ENCODE data around the gene RRBP1. TPM values are rescaled to one million over a fixed set of nuclear protein-coding genes. Genes with fewer than 3 reads are reported as not detected.

Gene RRBP1
- total RNA-seq, 6 experiments from 2014 or later, result 273 to 331 (median 317) TPM

GRCh38 chr20:17612287-17612991, 69.6 kb downstream of the RRBP1 start:
- H3K27ac Mint-ChIP-seq, result peak overlapping the region; percentile 96

DNA sequence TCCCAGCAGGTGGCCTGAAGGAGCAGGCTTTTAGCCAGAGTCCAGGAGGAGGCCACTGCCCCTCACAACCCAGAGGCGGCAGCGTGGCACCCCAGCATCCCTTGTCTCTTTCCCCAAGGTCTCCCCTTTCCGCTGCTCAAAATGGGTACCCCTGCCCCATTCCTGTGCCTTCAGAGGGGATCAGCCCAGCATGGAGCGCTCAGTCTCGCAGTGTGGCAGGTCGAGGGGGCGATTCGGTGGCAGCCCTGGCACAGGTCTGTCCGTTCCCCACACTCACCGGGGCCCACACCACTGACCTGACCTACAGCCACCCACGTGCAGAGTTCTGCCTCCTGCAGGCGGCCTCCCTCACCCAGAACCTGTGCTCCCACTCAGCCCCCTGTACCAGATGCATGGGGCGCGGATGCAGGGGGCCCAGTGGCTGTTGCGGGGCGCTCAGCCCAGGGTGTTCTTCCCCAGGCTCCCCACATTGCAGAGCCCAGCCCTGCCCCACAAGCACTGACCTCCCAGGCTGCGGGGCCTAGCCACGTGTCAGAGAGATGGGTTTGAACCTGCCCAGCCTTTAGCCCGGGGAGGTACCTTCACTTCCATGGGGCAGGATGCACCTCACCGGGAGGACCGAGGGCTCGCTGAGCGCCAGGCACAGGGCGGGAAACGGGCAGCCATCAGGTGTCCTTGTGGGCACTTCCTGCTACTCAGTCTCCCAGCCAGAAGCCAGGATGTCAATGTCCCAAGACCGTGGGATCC, 70.3 kb downstream of the RRBP1 start:
- Mint-ChIP-seq H3K36me3 (ENCODE audit: low read depth) (peaks cover 7% of the 10 kb centered on the region), H3K4me3 (peak overlapping the region; percentile 17; the same call in 1 of the 2 replicates), H3K4me1 (ENCODE audit: low read depth) (peaks cover 10% of the 10 kb centered on the region), H3K9me3 (peaks cover 10% of the 10 kb centered on the region; the same call in 1 of the 2 replicates), H3K27me3 (ENCODE audit: insufficient read depth) (peaks cover 67% of the 10 kb centered on the region), H3K27ac (peak overlapping the region; percentile 96)
- DNase-seq, result peak; percentile 58
- TF ChIP-seq, protein P1, sequence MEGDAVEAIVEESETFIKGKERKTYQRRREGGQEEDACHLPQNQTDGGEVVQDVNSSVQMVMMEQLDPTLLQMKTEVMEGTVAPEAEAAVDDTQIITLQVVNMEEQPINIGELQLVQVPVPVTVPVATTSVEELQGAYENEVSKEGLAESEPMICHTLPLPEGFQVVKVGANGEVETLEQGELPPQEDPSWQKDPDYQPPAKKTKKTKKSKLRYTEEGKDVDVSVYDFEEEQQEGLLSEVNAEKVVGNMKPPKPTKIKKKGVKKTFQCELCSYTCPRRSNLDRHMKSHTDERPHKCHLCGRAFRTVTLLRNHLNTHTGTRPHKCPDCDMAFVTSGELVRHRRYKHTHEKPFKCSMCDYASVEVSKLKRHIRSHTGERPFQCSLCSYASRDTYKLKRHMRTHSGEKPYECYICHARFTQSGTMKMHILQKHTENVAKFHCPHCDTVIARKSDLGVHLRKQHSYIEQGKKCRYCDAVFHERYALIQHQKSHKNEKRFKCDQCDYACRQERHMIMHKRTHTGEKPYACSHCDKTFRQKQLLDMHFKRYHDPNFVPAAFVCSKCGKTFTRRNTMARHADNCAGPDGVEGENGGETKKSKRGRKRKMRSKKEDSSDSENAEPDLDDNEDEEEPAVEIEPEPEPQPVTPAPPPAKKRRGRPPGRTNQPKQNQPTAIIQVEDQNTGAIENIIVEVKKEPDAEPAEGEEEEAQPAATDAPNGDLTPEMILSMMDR (IDR thresholded peaks at IDR 0.05), result peak; percentile 72

More at GRCh38 chr20:17612287-17612991, 69.6 kb downstream of the RRBP1 start:
- peaks cover 7% of the 10 kb centered on the region for H3K36me3 Mint-ChIP-seq (ENCODE audit: low read depth)
- H3K27me3 Mint-ChIP-seq (ENCODE audit: insufficient read depth), result peaks cover 67% of the 10 kb centered on the region
- H3K4me1 Mint-ChIP-seq (ENCODE audit: low read depth), result peaks cover 10% of the 10 kb centered on the region
- TF ChIP-seq, protein P1 (IDR thresholded peaks at IDR 0.05), result no peak
- peaks cover 10% of the 10 kb centered on the region; the same call in 1 of the 2 replicates for H3K9me3 Mint-ChIP-seq
- peak; percentile 59 for DNase-seq
- H3K4me3 Mint-ChIP-seq, result peak overlapping the region; percentile 60; the same call in 1 of the 2 replicates

DNA sequence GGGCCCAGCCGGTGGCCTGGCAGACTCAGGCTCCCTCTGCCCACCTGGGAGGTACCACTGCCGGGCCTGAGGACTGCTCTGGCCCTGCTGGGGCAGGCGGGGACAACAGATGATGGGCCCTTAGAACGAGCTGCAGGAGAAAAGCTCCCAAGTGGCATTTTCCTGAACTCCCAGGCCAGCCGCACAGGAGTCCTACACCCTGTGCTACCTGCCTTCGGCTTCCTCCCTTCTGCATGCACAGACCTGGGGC, 70.8 kb downstream of the RRBP1 start:
- Mint-ChIP-seq H3K36me3 (ENCODE audit: low read depth) (peaks cover 7% of the 10 kb centered on the region), H3K27ac (peak overlapping the region; percentile 96), H3K27me3 (ENCODE audit: insufficient read depth) (peaks cover 67% of the 10 kb centered on the region), H3K9me3 (peaks cover 10% of the 10 kb centered on the region; the same call in 1 of the 2 replicates), H3K4me3 (peak overlapping the region; percentile 17; the same call in 1 of the 2 replicates), H3K4me1 (ENCODE audit: low read depth) (peaks cover 12% of the 10 kb centered on the region)
- no peak for DNase-seq
- TF ChIP-seq, protein P1 (IDR thresholded peaks at IDR 0.05), result no peak

DNA sequence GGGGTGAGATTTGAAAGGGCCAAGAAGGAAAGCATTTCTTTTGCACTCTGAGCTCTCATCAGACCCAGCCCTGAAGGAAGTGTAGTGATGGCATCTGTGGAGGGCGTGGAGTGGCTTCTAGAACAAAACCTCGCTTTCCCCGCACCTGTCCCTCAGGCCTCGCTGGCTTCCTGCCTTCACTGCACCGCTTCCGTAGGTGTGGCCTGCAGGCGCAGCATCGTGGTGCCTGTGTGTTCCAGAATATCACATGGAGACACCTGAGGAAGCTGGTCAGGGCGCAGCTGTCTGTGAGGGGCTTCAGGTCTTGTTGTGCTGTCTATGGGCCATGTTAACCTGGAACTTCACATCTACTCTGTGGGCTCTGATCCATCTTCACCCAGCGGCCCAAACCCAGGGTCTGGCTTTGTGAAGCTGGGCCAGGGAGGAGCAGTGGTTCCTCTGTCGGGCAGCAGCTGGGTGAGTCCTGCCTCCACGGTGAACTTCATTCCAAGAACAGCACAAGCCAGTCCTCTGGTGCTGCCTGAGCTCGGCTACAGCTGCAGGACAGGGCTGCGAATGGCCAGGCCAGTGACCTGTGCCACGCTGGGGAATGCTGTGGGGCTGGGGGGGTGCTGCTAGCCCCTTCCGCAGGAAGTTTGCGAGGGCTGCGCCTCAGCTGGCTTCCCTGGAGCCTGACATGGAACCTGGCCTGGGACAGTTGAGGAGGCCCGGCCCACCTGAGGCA, 71.3 kb downstream of the RRBP1 start:
- peak overlapping the region; percentile 76 for H3K27ac Mint-ChIP-seq
- peaks cover 16% of the 10 kb centered on the region for H3K4me1 Mint-ChIP-seq (ENCODE audit: low read depth)
- DNase-seq, result no peak
- peaks cover 67% of the 10 kb centered on the region for H3K27me3 Mint-ChIP-seq (ENCODE audit: insufficient read depth)
- peaks cover 7% of the 10 kb centered on the region for H3K36me3 Mint-ChIP-seq (ENCODE audit: low read depth)
- H3K4me3 Mint-ChIP-seq, result peak overlapping the region; percentile 44; the same call in 1 of the 2 replicates
- H3K9me3 Mint-ChIP-seq, result peaks cover 10% of the 10 kb centered on the region; the same call in 1 of the 2 replicates
- TF ChIP-seq, protein P1 (IDR thresholded peaks at IDR 0.05), result no peak

DNA sequence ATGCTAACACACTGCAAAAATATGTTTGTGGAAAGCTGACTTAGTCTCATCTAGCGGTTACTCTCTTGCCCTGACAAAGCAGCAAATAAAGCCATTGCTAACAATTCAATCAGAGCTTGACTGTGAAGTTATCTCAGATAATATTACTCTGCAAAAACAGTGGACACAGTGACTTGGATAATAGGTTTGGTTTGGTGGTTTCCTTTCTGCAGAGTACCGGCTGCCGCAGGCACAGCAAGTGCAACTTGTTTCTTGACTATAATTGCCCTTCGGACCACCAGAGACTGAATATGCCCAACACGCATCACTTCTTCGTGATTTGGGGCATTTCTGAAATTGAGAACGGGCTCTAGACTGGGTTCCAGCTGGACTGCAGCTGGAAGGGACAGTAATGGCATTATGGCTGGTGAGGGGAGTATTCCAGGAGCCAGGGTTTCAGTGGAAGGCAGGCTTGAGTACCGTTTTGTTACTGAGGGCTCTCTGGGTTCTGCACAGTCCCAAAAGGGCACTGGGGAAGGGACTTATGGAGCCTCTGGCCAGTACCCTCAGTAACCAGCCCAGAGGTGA, 72.1 kb downstream of the RRBP1 start:
- H3K36me3 Mint-ChIP-seq (ENCODE audit: low read depth), result peaks cover 10% of the 10 kb centered on the region
- peaks cover 62% of the 10 kb centered on the region for H3K27me3 Mint-ChIP-seq (ENCODE audit: insufficient read depth)
- TF ChIP-seq, protein P1 (IDR thresholded peaks at IDR 0.05), result no peak
- DNase-seq, result no peak
- peaks cover 23% of the 10 kb centered on the region for H3K4me1 Mint-ChIP-seq (ENCODE audit: low read depth)
- H3K4me3 Mint-ChIP-seq, result peak overlapping the region; percentile 44; the same call in 1 of the 2 replicates
- H3K9me3 Mint-ChIP-seq, result peaks cover 10% of the 10 kb centered on the region; the same call in 1 of the 2 replicates
- peak overlapping the region; percentile 76 for H3K27ac Mint-ChIP-seq

Data from HFFc6 (cell line).